Measurements from ENCODE around the gene NHLRC1.

The NHLRC1 gene

DNA sequence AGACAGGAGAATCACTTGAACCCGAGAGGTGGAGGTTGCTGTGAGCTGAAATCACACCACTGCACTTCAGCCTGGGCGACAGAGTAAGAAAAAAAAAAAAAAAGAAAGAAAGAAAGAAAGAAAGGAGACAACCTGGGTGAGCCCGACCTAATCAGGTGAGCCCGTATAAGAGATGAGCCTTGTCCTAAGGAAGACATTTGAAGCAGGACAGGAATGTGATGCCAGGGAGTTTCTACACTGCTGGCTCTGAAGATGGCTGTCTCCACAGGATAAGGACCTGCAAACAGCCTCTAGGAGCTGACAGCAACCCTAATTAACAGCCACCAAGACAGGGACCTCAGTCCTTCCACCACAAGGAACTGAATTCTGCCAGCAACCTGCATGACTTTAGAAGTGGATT is 41.9 kb downstream of the NHLRC1 start:
- DNase-seq, result no peak

- no peak for DNase-seq
Observed at GRCh38 chr6:18078866-18079265, 43.6 kb downstream of the NHLRC1 start.

- DNase-seq, result no peak
Observed at GRCh38 chr6:18076231-18076630, 46.2 kb downstream of the NHLRC1 start.

GRCh38 chr6:18072841-18073240 is 49.6 kb downstream of the NHLRC1 start:
- DNase-seq, result no peak

DNA sequence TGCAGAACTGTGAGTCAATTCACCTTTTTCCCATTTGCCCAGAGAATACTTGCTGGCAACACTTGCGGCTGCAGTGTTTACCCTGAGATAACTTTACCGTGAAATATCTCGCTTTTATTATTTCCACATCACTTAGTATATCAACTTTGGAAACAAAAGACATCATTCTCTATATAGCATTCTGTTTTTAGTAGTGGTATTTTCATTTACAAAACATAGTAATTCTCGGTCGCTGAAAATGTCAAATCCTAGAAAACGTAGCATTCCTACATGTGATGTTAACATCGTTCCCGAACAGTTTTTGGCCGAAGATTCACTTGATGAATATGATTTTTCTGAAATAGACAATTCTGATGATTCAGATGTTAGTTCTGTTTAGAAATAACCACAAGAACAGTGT is 52.0 kb downstream of the NHLRC1 start:
- DNase-seq, result no peak
